Neural progenitor cell (in vitro differentiated cells): ENCODE measurements around the gene MAP2K5.

Experiments used
- EZH2 ChIP-seq: fragments of 200-600 bp; sonication (generic); IDR thresholded peaks from 2 replicates; pipeline ENCODE4 v1.6.1; 2017; ENCODE audit warnings: antibody characterized with exemption, mild to moderate bottlenecking, moderate library complexity
- TF ChIP-seq, protein P1 (sequence below): fragments of 200-600 bp; sonication (generic); IDR thresholded peaks from 2 replicates; pipeline ENCODE4 v1.5.1; 2017; ENCODE audit warnings: antibody characterized with exemption, mild to moderate bottlenecking

DNA sequence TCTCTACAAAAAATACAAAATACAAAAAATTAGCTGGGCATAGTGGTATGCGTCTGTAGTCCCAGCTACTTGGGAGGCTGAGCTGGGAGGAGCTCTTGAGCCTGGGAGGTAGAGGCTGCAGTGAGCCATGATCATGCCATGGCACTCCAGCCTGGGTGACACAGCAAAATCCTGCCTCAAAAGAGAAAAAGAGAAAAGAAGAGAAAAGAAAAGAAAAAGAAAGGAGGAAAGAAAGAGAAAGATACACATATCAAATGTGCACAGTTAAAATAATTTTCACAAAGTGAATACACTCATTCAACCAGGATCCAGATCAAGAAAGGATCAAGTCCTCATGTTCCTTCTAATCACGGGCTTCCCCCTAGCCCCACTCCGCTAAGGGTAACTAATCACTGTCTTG lies 27.4 kb upstream of the MAP2K5 start:
- TF ChIP-seq, protein P1, sequence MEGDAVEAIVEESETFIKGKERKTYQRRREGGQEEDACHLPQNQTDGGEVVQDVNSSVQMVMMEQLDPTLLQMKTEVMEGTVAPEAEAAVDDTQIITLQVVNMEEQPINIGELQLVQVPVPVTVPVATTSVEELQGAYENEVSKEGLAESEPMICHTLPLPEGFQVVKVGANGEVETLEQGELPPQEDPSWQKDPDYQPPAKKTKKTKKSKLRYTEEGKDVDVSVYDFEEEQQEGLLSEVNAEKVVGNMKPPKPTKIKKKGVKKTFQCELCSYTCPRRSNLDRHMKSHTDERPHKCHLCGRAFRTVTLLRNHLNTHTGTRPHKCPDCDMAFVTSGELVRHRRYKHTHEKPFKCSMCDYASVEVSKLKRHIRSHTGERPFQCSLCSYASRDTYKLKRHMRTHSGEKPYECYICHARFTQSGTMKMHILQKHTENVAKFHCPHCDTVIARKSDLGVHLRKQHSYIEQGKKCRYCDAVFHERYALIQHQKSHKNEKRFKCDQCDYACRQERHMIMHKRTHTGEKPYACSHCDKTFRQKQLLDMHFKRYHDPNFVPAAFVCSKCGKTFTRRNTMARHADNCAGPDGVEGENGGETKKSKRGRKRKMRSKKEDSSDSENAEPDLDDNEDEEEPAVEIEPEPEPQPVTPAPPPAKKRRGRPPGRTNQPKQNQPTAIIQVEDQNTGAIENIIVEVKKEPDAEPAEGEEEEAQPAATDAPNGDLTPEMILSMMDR, result no peak
- no peak for TF ChIP-seq EZH2
